Measurements from ENCODE around the gene NR4A1. TPM values are rescaled to one million over a fixed set of nuclear protein-coding genes. Genes with fewer than 3 reads are reported as not detected.

NR4A1 gene
- total and polyA plus RNA-seq, 7 donors = 31.2 to 276 (median 65.9) TPM

GRCh38 chr12:52050116-52050757 lies 1.0 kb upstream of the NR4A1 start:
- TF ChIP-seq POLR2AphosphoS5 (IDR thresholded peaks at IDR 0.05) = no peak
- no peak for TF ChIP-seq POLR2A (IDR thresholded peaks at IDR 0.05)
- no peak for TF ChIP-seq CTCF (IDR thresholded peaks at IDR 0.05)
- peak in 1 of 4 donors; percentile 16 for TF ChIP-seq EP300 (IDR thresholded peaks at IDR 0.05)
- 14 to 26% methylated on average over 16 of the region's 16 CpGs for WGBS, 2 donors
- Histone ChIP-seq H3K27me3 (no peaks in the 10 kb centered on the region), H3K4me3 (peak overlapping the region; percentile 46 to 77 (median 68)), H3K9me3 (no peaks in the 10 kb centered on the region), H3K36me3 (peaks cover 0 to 10% (median 9%) of the 10 kb centered on the region in 4 donors), H3K27ac (peak overlapping the region; percentile 94 to 100 (median 96)), H3K4me1 (peaks cover 0 to 66% (median 61%) of the 10 kb centered on the region in 4 donors)
- peak; percentile 79 for DNase-seq
- intact Hi-C loops (cut with DNase I) = loop anchor here (2.0 kb wide), 1 partner anchor 17 kb away; no protein-coding TSS in a partner anchor

- Histone ChIP-seq H3K4me3 (peak overlapping the region; percentile 67 to 77 (median 68)), H3K9me3 (no peaks in the 10 kb centered on the region), H3K27ac (peak overlapping the region; percentile 94 to 100 (median 96)), H3K36me3 (peaks cover 3 to 17% (median 13%) of the 10 kb centered on the region in 4 donors), H3K27me3 (no peaks in the 10 kb centered on the region), H3K4me1 (peaks cover 0 to 73% (median 61%) of the 10 kb centered on the region in 4 donors)
- DNase-seq = peak; percentile 82
- TF ChIP-seq EP300 (IDR thresholded peaks at IDR 0.05) (no peak), POLR2AphosphoS5 (IDR thresholded peaks at IDR 0.05) (peak; percentile 40 to 65 (median 48))
- 23 to 59% methylated on average over 7 of the region's 7 CpGs for WGBS, 2 donors
- intact Hi-C loops (cut with DNase I) = no loop called here
Observed at GRCh38 chr12:52052468-52053186, 1.4 kb downstream of the NR4A1 start.

GRCh38 chr12:52053536-52054209 lies 2.4 kb downstream of the NR4A1 start:
- TF ChIP-seq CTCF (IDR thresholded peaks at IDR 0.05) (no peak), POLR2A (IDR thresholded peaks at IDR 0.05) (peak; percentile 9 to 18), EP300 (IDR thresholded peaks at IDR 0.05) (no peak), POLR2AphosphoS5 (IDR thresholded peaks at IDR 0.05) (peak in 3 of 4 donors; percentile 30 to 52 (median 42))
- Histone ChIP-seq H3K4me3 (peak overlapping the region; percentile 67 to 77 (median 68)), H3K27ac (peak overlapping the region; percentile 94 to 100 (median 96)), H3K36me3 (peaks cover 3 to 26% (median 17%) of the 10 kb centered on the region in 4 donors), H3K4me1 (peaks cover 0 to 73% (median 65%) of the 10 kb centered on the region in 4 donors), H3K27me3 (no peaks in the 10 kb centered on the region), H3K9me3 (no peaks in the 10 kb centered on the region)
- intact Hi-C loops (cut with DNase I) = no loop called here
- peak; percentile 85 for DNase-seq
- WGBS, 2 donors = 84 to 85% methylated on average over 9 of the region's 9 CpGs

- H3K27ac ChIP-seq = peak overlapping the region; percentile 94 to 100 (median 96)
- peak overlapping the region; percentile 67 to 77 (median 68) for H3K4me3 ChIP-seq
- intact Hi-C loops (cut with DNase I) = no loop called here
- TF ChIP-seq EP300 (IDR thresholded peaks at IDR 0.05) (no peak), POLR2AphosphoS5 (IDR thresholded peaks at IDR 0.05) (peak in 3 of 4 donors; percentile 8 to 58 (median 44))
- no peaks in the 10 kb centered on the region for H3K9me3 ChIP-seq
- WGBS, 2 donors = 92 to 93% methylated on average over 21 of the region's 21 CpGs
- peak; percentile 84 for DNase-seq
- peaks cover 0 to 75% (median 67%) of the 10 kb centered on the region in 4 donors for H3K4me1 ChIP-seq
- no peaks in the 10 kb centered on the region for H3K27me3 ChIP-seq
- peaks cover 3 to 32% (median 17%) of the 10 kb centered on the region in 4 donors for H3K36me3 ChIP-seq
Observed at GRCh38 chr12:52054231-52054832, 3.1 kb downstream of the NR4A1 start.
